SIG-M5 treated with dmso at 0.1 percent for 504 hours (cell line): ENCODE results near the gene UVSSA.
"Not testable (repeated sequence)": the region's sequence is repeated elsewhere in the genome, so short reads cannot be mapped to it uniquely, and the experiment has no call there.

Source experiments
- DNase-seq: peaks from one replicate; lab custom pipeline; 2025; ENCODE audit not compliant: unreplicated experiment; lab: John Stamatoyannopoulos, UW

The UVSSA gene

GRCh38 chr4:1360423-1361283, 13.6 kb downstream of the UVSSA start:
- DNase-seq = no peak

GRCh38 chr4:1361431-1361830, 14.4 kb downstream of the UVSSA start:
- DNase-seq = no peak

DNA sequence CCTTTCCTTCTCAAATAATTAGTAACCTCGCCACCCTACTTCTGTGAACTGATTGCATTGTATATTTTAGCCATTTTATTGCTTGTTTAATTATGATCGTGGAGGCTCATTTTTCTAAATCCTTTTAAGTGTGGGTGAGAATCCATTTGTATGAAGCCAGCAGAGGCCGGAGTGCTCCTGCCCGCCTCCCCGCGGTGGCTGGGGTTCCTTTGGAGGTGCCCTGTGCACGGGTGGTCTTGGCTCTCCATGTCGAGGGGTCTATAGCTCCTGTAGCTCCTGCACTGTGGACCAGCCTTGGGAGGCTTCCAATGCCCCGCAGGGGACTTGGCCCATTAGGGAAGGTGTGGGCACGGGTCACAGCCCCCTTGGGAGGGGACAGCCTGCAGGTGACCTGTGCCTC, 15.0 kb downstream of the UVSSA start:
- no peak for DNase-seq

- no peak for DNase-seq
Measured at GRCh38 chr4:1362521-1362920, 15.5 kb downstream of the UVSSA start.

GRCh38 chr4:1363513-1363912, 16.5 kb downstream of the UVSSA start:
- DNase-seq = no peak

DNA sequence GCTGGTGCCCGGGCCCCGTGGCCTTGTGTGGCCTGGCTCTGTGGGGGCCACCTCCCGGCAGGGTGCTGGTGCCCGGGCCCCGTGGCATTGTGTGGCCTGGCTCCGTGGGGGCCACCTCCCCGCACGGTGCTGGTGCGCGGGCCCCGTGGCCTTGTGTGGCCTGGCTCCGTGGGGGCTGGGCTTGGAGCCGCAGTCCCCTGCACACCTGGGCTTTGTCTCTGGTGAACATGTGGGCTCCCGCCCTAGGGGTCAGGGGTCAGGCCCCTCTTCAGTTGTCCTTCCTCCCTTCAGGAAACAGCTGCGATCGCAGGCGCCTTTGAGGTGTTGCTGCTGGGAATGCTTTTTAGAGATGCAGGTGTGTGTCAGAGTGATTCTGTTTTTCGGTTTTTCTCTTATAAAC, 17.2 kb downstream of the UVSSA start:
- no peak for DNase-seq

DNA sequence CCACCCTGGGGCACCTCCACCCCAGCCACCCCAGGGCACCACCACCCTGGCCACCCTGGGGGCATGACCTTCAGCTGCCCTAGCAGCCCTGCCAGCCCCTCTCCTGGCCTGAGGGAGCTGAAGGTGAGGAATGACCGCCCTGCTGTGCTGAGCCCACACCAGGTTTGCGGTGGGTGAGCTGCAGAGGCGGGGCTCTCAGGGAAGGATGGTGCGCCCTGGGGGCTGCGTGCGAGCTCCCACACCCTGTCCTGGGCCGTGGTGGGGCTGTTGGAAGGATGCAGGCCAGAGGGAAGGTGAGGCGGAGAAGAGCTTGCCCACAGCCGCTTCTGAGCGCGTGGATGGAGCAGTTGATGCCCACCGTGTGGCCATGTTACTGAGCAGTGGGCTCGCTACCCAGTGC, 17.7 kb downstream of the UVSSA start:
- DNase-seq = no peak

DNA sequence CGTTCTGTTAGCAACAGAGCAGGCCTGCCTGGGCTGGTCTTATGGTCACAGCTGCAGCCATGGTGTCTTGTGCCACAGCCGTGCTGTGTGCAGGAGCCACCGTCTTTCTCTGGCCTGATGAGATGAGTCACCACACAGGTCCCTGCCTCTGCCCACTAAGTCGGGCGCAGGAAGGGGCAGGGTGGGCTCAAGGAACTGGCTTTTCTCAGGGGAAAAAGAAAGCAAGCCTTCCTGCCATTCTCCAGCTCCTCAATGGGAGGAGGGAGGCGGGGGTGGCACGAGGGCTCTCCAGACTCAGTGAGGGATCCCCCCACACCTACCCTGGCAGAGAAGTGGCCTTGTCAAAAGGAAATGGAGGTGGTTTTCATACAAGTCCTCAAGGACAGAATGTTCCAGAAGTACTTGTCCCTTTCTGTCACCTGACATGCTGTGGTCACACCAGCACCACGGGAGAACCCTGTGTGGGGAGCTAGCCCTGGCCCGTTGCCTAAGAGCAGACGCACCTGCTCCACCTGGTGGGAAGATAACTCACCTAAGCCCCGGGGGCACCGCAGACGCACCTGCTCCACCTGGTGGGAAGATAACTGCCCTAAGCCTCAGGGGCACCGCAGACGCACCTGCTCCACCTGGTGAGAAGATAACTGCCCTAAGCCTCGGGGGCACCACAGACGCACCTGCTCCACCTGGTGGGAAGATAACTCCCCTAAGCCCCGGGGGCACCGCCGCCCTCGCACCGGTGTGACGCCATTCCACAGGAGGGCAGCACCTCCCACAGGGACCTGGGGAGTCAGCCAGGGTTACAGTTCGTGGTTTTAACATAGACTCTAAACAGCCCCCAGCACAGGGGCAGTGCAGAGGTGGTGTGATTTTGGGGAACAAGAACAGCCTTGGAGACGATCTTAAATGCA, 18.5 kb downstream of the UVSSA start:
- no peak for DNase-seq

DNA sequence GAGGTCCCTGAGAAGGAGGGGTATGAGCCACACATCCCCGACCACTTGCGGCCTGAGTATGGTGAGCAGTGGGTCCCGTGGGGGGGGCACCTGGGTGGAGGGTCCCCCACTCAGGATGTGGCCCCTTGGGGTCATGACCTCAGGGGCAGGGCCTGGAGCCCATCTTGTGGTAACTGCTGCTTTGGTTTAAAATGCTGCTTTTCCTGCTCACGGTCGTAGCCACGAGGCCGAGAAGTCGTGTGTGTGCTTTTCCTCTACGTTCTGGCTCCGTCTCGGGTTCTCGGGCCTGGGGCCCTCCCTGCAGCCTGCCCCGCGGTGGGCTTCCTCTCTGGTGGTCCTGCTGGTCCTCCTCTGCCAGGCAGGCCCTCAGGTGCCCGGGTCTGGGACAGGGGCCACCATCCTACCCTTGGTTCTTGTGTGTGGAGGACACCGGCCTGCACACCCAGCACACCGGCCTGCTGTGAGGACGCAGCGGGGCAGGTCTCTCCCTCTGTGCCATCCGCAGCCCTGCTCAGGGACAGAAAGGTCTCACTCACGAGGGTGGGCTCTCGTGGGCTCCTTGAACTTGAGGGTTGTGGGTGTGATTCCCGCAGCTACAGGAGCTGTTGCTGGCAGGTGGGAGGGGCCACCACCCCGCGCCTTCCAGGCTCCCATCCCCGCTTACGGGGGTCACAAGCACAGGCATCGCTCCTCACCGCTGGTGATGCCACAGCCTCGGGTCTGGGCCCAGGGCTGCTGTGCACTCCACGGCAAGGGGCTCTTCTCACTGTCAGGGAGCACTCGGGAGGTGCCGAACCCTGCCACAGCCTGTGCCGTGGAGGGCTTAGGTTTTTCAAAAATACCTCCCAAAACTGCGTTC, 19.6 kb downstream of the UVSSA start:
- DNase-seq = no peak

GRCh38 chr4:1367230-1367935, 20.4 kb downstream of the UVSSA start:
- no peak for DNase-seq

GRCh38 chr4:1367936-1368289, 20.9 kb downstream of the UVSSA start:
- no peak for DNase-seq

DNA sequence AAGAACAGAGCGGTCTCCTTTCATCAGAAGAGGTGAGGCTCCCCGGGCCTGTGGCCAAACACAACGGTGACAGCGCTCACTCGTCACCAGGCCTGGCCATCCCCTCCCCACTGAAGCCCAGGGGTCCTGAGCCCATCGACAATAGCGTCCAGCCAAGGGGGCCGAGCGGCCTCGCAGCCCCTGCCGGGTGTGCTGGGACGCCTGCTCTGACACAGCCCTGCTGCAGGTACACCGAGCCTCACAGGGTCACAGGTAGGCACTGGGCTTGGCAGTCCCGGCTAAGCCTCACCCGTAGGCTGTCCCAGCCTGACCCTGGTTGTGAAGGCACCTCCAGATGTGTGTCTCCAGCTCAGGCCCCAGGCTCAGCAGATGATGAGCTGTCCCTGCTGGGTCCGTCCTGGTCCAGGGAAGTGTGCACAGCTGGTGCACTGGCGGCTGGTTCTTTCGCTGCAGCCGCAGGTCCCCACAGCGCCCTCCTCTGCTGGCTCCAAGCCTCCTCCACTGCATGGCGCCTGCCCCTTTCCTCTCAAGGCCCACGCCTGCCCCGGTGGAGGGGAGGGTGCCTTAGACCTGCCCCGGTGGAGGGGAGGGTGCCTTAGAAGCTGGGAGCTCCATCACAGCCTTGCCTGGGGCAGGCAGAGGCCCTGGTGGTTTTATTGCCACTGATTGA, 21.5 kb downstream of the UVSSA start:
- DNase-seq = no peak

DNA sequence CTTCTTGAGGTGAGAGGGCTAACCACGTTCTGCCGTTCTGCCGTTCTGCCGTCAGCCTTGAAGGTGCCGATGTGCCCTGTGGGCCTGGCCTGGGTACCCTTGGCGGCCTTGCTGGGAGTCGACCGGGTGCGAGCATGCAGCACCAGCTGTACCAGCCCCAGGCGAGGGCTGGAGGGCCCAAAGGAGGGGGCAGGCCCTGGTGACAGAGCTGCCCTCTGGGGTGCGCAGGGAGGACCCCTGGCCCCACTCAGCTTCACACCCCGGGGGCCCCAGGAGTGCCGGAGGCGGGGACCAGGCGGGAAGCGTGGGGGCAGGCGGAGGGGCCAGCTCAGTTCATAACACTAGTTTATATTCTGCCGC, 22.1 kb downstream of the UVSSA start:
- no peak for DNase-seq

- no peak for DNase-seq
Measured at GRCh38 chr4:1369479-1370079, 22.6 kb downstream of the UVSSA start.

DNA sequence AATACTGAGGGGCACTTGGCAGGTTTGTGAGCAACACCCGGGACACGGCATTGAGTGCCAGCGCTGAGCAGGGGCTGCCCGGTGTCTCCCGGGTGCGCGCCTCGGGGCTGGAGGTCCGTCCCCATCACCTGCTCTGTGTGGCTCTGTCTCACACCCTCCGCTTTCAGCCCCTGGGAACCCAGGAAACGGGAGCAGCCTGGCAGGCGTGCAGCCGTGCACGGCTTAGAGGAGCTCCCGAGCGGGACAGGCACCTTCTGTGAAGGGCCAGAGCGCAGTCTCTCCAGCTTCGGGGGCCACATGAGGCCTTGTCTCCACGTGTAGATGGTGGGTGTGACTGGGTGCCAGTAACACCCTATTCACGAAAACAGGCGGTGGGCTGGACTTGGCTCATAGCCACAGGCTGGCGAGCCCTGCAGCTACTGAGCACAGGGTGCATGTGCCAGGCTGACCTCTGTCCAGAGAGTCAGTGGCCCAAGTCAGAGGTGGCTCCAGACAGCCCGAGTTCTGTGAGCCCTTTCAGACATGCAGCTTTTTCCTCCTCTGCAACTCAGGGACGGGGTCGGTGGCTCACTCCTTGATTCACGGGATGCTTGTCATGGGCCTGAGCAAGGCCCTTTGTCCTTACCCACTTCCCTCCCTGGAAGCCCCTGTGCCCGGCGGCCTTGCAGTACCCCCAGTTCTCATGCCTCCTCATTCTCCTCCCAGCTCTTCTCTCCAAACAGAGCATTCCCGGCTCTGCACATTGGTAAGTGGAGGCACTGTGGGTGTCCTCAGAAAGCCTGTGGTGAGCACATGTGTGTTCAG, 23.5 kb downstream of the UVSSA start:
- no peak for DNase-seq

- no peak for DNase-seq
Measured at GRCh38 chr4:1371176-1372165, 24.5 kb downstream of the UVSSA start.

DNA sequence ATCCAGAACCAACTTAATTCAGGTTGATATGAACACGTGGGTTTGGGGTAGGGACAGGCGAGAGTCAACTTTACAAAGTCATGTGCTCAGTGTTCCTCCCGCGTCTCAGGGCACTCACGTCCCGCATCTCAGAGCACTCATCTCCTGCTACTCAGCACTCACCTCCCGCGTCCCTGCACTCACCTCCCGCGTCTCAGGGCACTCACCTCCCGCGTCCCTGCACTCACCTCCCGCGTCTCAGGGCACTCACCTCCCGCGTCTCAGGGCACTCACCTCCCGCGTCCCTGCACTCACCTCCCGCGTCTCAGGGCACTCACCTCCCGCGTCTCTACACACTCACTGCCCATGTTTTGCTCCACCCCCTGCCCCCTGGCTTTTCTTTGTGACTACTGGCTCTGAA, 25.6 kb downstream of the UVSSA start:
- not testable (repeated sequence) for DNase-seq
